ENCODE measurements around the gene TBC1D20. TPM values are rescaled to one million over a fixed set of nuclear protein-coding genes. Genes with fewer than 3 reads are reported as not detected.
A peak's percentile ranks its signal among the peaks of the same experiment; 100 is the strongest.

Gene TBC1D20
- total RNA-seq, 1 experiment from 2014 or later, result 24.2 TPM

- H3K4me1 ChIP-seq (ENCODE audit: insufficient read depth, low read length), result no peaks in the 10 kb centered on the region
- no peak overlapping the region for H3K4me2 ChIP-seq (ENCODE audit: low read length)
- no peaks in the 10 kb centered on the region for H3K79me2 ChIP-seq (ENCODE audit: low read length)
- POLR2A ChIA-PET (ENCODE audit: unreplicated experiment), result no interaction called here
- no peaks in the 10 kb centered on the region for H3K27me3 ChIP-seq (ENCODE audit: low read length)
- intact Hi-C loops (cut with micrococcal nuclease), result no loop called here
- CTCF ChIA-PET, result no interaction called here
- no peaks in the 10 kb centered on the region for H4K20me1 ChIP-seq (ENCODE audit: low read length)
- H3K27ac ChIP-seq (ENCODE audit: low read length), result no peak overlapping the region
- no peak overlapping the region for H3K9ac ChIP-seq (ENCODE audit: low read length)
- no TSS peak for BruUV-seq (replicated peaks)
- peaks cover 3% of the 10 kb centered on the region for H3F3A ChIP-seq (ENCODE audit: low read length, unreplicated experiment)
- TF ChIP-seq CTCF (conservative IDR thresholded peaks at IDR 0.05; ENCODE audit: low read depth, low read length) (no peak), EZH2 (IDR thresholded peaks at IDR 0.05; ENCODE audit: low read length, unreplicated experiment) (no peak), EZH2phosphoT487 (IDR thresholded peaks at IDR 0.05; ENCODE audit: borderline replicate concordance, low read length) (no peak)
- H3K4me3 ChIP-seq (ENCODE audit: low read length), result no peak overlapping the region
- DNase-seq (no peak), ATAC-seq (no peak)
- no peaks in the 10 kb centered on the region for H3K9me3 ChIP-seq (ENCODE audit: low read length)
- H3K36me3 ChIP-seq (ENCODE audit: low read depth, low read length), result peaks cover 15% of the 10 kb centered on the region
- H3K9me2 ChIP-seq (replicated peaks; ENCODE audit: low read length), result no peaks in the 10 kb centered on the region
- no peak overlapping the region for H2AFZ ChIP-seq (ENCODE audit: low read length)
Measured at GRCh38 chr20:426566-426965, 35.8 kb downstream of the TBC1D20 start.

- DNase-seq (no peak), ATAC-seq (no peak)
- no peaks in the 10 kb centered on the region for H3K9me3 ChIP-seq (ENCODE audit: low read length)
- H3K27me3 ChIP-seq (ENCODE audit: low read length), result no peaks in the 10 kb centered on the region
- peaks cover 18% of the 10 kb centered on the region for H3K36me3 ChIP-seq (ENCODE audit: low read depth, low read length)
- ChIA-PET POLR2A (ENCODE audit: unreplicated experiment) (no interaction called here), CTCF (no interaction called here)
- TSS peak; percentile 23 for BruUV-seq (replicated peaks)
- no peaks in the 10 kb centered on the region for H3K9me2 ChIP-seq (replicated peaks; ENCODE audit: low read length)
- no peak overlapping the region for H2AFZ ChIP-seq (ENCODE audit: low read length)
- no peak overlapping the region for H3K27ac ChIP-seq (ENCODE audit: low read length)
- H3K4me3 ChIP-seq (ENCODE audit: low read length), result no peak overlapping the region
- H3K79me2 ChIP-seq (ENCODE audit: low read length), result no peaks in the 10 kb centered on the region
- no peaks in the 10 kb centered on the region for H4K20me1 ChIP-seq (ENCODE audit: low read length)
- H3F3A ChIP-seq (ENCODE audit: low read length, unreplicated experiment), result no peaks in the 10 kb centered on the region
- no peak overlapping the region for H3K4me2 ChIP-seq (ENCODE audit: low read length)
- H3K9ac ChIP-seq (ENCODE audit: low read length), result no peak overlapping the region
- intact Hi-C loops (cut with micrococcal nuclease), result no loop called here
- no peaks in the 10 kb centered on the region for H3K4me1 ChIP-seq (ENCODE audit: insufficient read depth, low read length)
- TF ChIP-seq EZH2 (IDR thresholded peaks at IDR 0.05; ENCODE audit: low read length, unreplicated experiment) (no peak), EZH2phosphoT487 (IDR thresholded peaks at IDR 0.05; ENCODE audit: borderline replicate concordance, low read length) (no peak), CTCF (conservative IDR thresholded peaks at IDR 0.05; ENCODE audit: low read depth, low read length) (no peak)
Measured at GRCh38 chr20:421685-422250, 40.6 kb downstream of the TBC1D20 start.

GRCh38 chr20:420721-421574 is 41.4 kb downstream of the TBC1D20 start:
- H2AFZ ChIP-seq (ENCODE audit: low read length), result no peak overlapping the region
- no peaks in the 10 kb centered on the region for H4K20me1 ChIP-seq (ENCODE audit: low read length)
- no peaks in the 10 kb centered on the region for H3K4me1 ChIP-seq (ENCODE audit: insufficient read depth, low read length)
- H3K79me2 ChIP-seq (ENCODE audit: low read length), result no peaks in the 10 kb centered on the region
- TF ChIP-seq EZH2phosphoT487 (IDR thresholded peaks at IDR 0.05; ENCODE audit: borderline replicate concordance, low read length) (no peak), EZH2 (IDR thresholded peaks at IDR 0.05; ENCODE audit: low read length, unreplicated experiment) (no peak), CTCF (conservative IDR thresholded peaks at IDR 0.05; ENCODE audit: low read depth, low read length) (no peak)
- H3K9me2 ChIP-seq (replicated peaks; ENCODE audit: low read length), result no peaks in the 10 kb centered on the region
- ATAC-seq (peak; percentile 52; the same call in 1 of the 2 replicates), DNase-seq (no peak)
- no peaks in the 10 kb centered on the region for H3K27me3 ChIP-seq (ENCODE audit: low read length)
- no peak overlapping the region for H3K4me3 ChIP-seq (ENCODE audit: low read length)
- POLR2A ChIA-PET (ENCODE audit: unreplicated experiment), result no interaction called here
- no TSS peak for BruUV-seq (replicated peaks)
- no peaks in the 10 kb centered on the region for H3F3A ChIP-seq (ENCODE audit: low read length, unreplicated experiment)
- H3K36me3 ChIP-seq (ENCODE audit: low read depth, low read length), result peaks cover 18% of the 10 kb centered on the region
- CTCF ChIA-PET, result no interaction called here
- H3K4me2 ChIP-seq (ENCODE audit: low read length), result no peak overlapping the region
- intact Hi-C loops (cut with micrococcal nuclease), result no loop called here
- no peaks in the 10 kb centered on the region for H3K9me3 ChIP-seq (ENCODE audit: low read length)
- H3K27ac ChIP-seq (ENCODE audit: low read length), result no peak overlapping the region
- H3K9ac ChIP-seq (ENCODE audit: low read length), result no peak overlapping the region
